GM13976 (cell line): ENCODE data around the gene ALOX15B.

ENCODE experiments used
- DNase-seq: peaks from one replicate; pipeline ENCODE4 v3.0.0; 2012; ENCODE audit warnings: low spot score
- CTCF ChIP-seq: IDR thresholded peaks from 2 replicates; pipeline ENCODE4 v1.5.1; 2012; ENCODE audit warnings: borderline replicate concordance, mild to moderate bottlenecking; ENCODE audit not compliant: insufficient read depth; ENCODE audit errors: extremely low read depth, missing control alignments, control extremely low read depth
- in situ Hi-C: fragments of 300-500 bp; cut with MboI; formaldehyde crosslinking; loops from one replicate; pipeline ENCODE4 v1.12.0; 2022; ENCODE audit warnings: low sequenced_read_pairs, mixed read lengths, inconsistent platforms; ENCODE audit not compliant: unreplicated experiment

The ALOX15B gene

GRCh38 chr17:7997186-7997585 lies 41.7 kb upstream of the ALOX15B start:
- in situ Hi-C loops, result no loop called here
- TF ChIP-seq CTCF, result no peak
- no peak for DNase-seq

GRCh38 chr17:8001976-8002720 lies 36.7 kb upstream of the ALOX15B start, which contains the start of gene GUCY2D:
Gene GUCY2D, plus strand, starts transcription at chr17:8002615. Its CDS starts 433 bp downstream, at chr17:8003048.
- in situ Hi-C loops, result no loop called here
- no peak for TF ChIP-seq CTCF
- DNase-seq, result peak; percentile 65

- no peak for DNase-seq
- TF ChIP-seq CTCF, result no peak
- in situ Hi-C loops, result no loop called here
These were observed 35.9 kb upstream of the ALOX15B start for GRCh38 chr17:8002721-8003593.

- DNase-seq, result no peak
- in situ Hi-C loops, result no loop called here
- no peak for TF ChIP-seq CTCF
These were observed 35.2 kb upstream of the ALOX15B start for GRCh38 chr17:8003594-8004181.

GRCh38 chr17:8004899-8005298 lies 34.0 kb upstream of the ALOX15B start:
- no peak for TF ChIP-seq CTCF
- no peak for DNase-seq
- in situ Hi-C loops, result no loop called here

- in situ Hi-C loops, result no loop called here
- TF ChIP-seq CTCF, result no peak
- DNase-seq, result no peak
These were observed 33.5 kb upstream of the ALOX15B start for GRCh38 chr17:8005357-8005756.
